Chondrocyte (in vitro differentiated cells): ENCODE data around the gene MBD5. TPM values are rescaled to one million over a fixed set of nuclear protein-coding genes. Genes with fewer than 3 reads are reported as not detected.

Source experiments
- DNase-seq: peaks from one replicate; pipeline ENCODE4 v3.0.0; 2021; ENCODE audit warnings: mixed read lengths, low spot score
- H3K27ac Mint-ChIP-seq: one replicate; pipeline ENCODE4 v1.8.0; 2021; ENCODE audit warnings: mild to moderate bottlenecking, moderate library complexity, mixed read lengths; ENCODE audit not compliant: unreplicated experiment
- H3K27me3 Mint-ChIP-seq: 2 replicates; pipeline ENCODE4 v1.8.0; 2021; ENCODE audit warnings: low read depth, mixed read lengths
- H3K36me3 Mint-ChIP-seq: 2 replicates; pipeline ENCODE4 v1.8.0; 2021; ENCODE audit warnings: low read depth, mixed read lengths
- H3K4me1 Mint-ChIP-seq: 2 replicates; pipeline ENCODE4 v1.8.0; 2021; ENCODE audit warnings: low read depth, mild to moderate bottlenecking, mixed read lengths
- H3K4me3 Mint-ChIP-seq: one replicate; pipeline ENCODE4 v1.8.0; 2021; ENCODE audit warnings: mild to moderate bottlenecking, moderate library complexity, mixed read lengths; ENCODE audit not compliant: unreplicated experiment
- H3K9me3 Mint-ChIP-seq: 2 replicates; pipeline ENCODE4 v1.8.0; 2021; ENCODE audit warnings: low read depth, mixed read lengths
- CTCF ChIP-seq: fragments of 200-600 bp; sonication (generic); IDR thresholded peaks from 2 replicates; pipeline ENCODE4 v1.5.0; 2021; ENCODE audit warnings: antibody characterized with exemption, mild to moderate bottlenecking, moderate library complexity
- total RNA-seq: library from RNA; stranded (reverse); gene quantifications from 3 replicates; pipeline ENCODE4 v1.2.1, GENCODE V29; 2021

MBD5 gene
- total RNA-seq, 1 donor from 2014 or later: 31.1 TPM

DNA sequence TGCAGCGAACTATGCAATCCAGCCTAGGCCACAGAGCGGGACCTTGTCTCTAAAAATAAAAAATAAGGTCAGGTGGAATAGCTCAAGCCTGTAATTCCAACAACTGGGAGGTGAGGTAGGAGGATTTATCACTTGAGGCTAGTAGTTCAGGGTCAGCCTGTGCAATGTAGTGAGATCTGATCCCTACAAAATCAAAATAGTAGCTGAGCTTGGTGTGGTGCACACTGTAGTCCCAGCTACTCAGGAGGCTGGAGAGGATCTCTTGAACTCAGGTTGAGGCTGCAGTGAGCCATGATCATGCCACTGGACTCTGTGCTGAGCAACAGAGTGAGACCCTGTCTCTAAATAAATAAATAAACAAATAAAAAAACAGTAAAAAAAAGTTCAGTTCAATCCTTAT, 5.7 kb downstream of the MBD5 start:
- no peak for DNase-seq
- H3K36me3 Mint-ChIP-seq: no peaks in the 10 kb centered on the region
- no peaks in the 10 kb centered on the region for H3K9me3 Mint-ChIP-seq
- TF ChIP-seq CTCF: no peak
- H3K4me1 Mint-ChIP-seq: peaks cover 24% of the 10 kb centered on the region
- no peaks in the 10 kb centered on the region for H3K27me3 Mint-ChIP-seq
- no peak overlapping the region for H3K27ac Mint-ChIP-seq
- no peak overlapping the region for H3K4me3 Mint-ChIP-seq

DNA sequence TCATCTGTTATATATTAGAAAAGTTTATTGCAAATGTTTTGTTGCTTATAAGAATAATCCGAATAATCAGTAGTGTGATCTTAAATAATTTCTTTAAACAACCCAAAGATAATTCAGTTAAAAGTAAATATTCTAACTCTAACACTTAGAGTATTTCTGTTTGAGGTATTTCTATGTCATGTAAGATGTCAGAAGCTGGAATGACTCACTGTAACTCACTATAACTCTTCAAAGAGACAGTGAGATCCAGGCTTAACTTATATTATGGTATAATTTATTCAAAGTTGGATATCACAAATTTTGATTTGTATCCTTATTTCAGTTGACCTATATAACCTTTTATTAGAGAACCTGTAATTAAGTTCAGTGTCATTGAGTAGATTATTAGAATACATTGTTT, 6.9 kb downstream of the MBD5 start:
- Mint-ChIP-seq H3K4me1 (peaks cover 15% of the 10 kb centered on the region), H3K27me3 (no peaks in the 10 kb centered on the region), H3K9me3 (no peaks in the 10 kb centered on the region), H3K36me3 (no peaks in the 10 kb centered on the region), H3K27ac (no peak overlapping the region), H3K4me3 (no peak overlapping the region)
- DNase-seq: no peak
- TF ChIP-seq CTCF: no peak

- no peak for DNase-seq
Measured at GRCh38 chr2:148028781-148029180, 7.9 kb downstream of the MBD5 start.

GRCh38 chr2:148031152-148031551, 10.3 kb downstream of the MBD5 start:
- H3K27ac Mint-ChIP-seq: no peak overlapping the region
- H3K9me3 Mint-ChIP-seq: no peaks in the 10 kb centered on the region
- no peak for TF ChIP-seq CTCF
- no peaks in the 10 kb centered on the region for H3K27me3 Mint-ChIP-seq
- peaks cover 5% of the 10 kb centered on the region for H3K4me1 Mint-ChIP-seq
- no peak overlapping the region for H3K4me3 Mint-ChIP-seq
- no peaks in the 10 kb centered on the region for H3K36me3 Mint-ChIP-seq
- DNase-seq: no peak

More at GRCh38 chr2:148028781-148029180, 7.9 kb downstream of the MBD5 start:
- Mint-ChIP-seq H3K27ac (no peak overlapping the region), H3K9me3 (no peaks in the 10 kb centered on the region), H3K36me3 (no peaks in the 10 kb centered on the region), H3K4me1 (peaks cover 7% of the 10 kb centered on the region), H3K4me3 (no peak overlapping the region), H3K27me3 (no peaks in the 10 kb centered on the region)
- no peak for TF ChIP-seq CTCF

GRCh38 chr2:148032215-148032614, 11.3 kb downstream of the MBD5 start:
- Mint-ChIP-seq H3K27ac (no peak overlapping the region), H3K36me3 (no peaks in the 10 kb centered on the region), H3K4me1 (peaks cover 5% of the 10 kb centered on the region), H3K27me3 (no peaks in the 10 kb centered on the region), H3K4me3 (no peak overlapping the region), H3K9me3 (no peaks in the 10 kb centered on the region)
- DNase-seq: no peak
- no peak for TF ChIP-seq CTCF
